ENCODE data around the gene MRPS15.
A peak's percentile ranks its signal among the peaks of the same experiment; 100 is the strongest.

Gene MRPS15

DNA sequence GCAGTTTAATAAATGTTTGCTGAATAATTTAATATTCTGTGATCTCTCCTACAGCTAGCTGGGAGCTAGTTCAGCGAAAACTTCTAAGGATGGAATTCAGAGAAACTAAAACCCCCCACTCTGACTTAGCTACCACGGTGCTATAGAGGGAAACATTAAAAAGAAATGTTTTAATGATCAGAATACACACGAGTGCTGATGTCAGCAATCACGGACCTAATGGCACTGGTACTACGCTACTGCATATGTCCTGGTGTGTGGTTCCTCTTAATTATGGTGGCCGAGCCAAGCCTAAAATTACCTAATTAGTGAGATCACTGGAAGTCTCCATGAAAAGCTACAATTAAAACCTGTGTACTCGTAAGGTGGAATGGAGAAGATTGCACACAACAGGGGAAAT lies 42.5 kb downstream of the MRPS15 start:
- DNase-seq, result no peak
- H3K36me3 ChIP-seq, result peaks cover 8 to 68% (median 27%) of the 10 kb centered on the region in 3 donors
- TF ChIP-seq, protein P1, sequence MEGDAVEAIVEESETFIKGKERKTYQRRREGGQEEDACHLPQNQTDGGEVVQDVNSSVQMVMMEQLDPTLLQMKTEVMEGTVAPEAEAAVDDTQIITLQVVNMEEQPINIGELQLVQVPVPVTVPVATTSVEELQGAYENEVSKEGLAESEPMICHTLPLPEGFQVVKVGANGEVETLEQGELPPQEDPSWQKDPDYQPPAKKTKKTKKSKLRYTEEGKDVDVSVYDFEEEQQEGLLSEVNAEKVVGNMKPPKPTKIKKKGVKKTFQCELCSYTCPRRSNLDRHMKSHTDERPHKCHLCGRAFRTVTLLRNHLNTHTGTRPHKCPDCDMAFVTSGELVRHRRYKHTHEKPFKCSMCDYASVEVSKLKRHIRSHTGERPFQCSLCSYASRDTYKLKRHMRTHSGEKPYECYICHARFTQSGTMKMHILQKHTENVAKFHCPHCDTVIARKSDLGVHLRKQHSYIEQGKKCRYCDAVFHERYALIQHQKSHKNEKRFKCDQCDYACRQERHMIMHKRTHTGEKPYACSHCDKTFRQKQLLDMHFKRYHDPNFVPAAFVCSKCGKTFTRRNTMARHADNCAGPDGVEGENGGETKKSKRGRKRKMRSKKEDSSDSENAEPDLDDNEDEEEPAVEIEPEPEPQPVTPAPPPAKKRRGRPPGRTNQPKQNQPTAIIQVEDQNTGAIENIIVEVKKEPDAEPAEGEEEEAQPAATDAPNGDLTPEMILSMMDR (IDR thresholded peaks at IDR 0.05), result no peak
- no peaks in the 10 kb centered on the region for H3K9me3 ChIP-seq
- H3K27ac ChIP-seq, result no peak overlapping the region
- H3K4me3 ChIP-seq, result no peak overlapping the region
- H3K27me3 ChIP-seq, result no peaks in the 10 kb centered on the region
- intact Hi-C loops (cut with DNase I; ENCODE audit: low total_unique reads), result loop anchor here (2.0 kb wide), 1 partner anchor 79 kb away; no protein-coding TSS in a partner anchor
- peaks cover 0 to 5% (median 2%) of the 10 kb centered on the region in 4 donors for H3K4me1 ChIP-seq

DNA sequence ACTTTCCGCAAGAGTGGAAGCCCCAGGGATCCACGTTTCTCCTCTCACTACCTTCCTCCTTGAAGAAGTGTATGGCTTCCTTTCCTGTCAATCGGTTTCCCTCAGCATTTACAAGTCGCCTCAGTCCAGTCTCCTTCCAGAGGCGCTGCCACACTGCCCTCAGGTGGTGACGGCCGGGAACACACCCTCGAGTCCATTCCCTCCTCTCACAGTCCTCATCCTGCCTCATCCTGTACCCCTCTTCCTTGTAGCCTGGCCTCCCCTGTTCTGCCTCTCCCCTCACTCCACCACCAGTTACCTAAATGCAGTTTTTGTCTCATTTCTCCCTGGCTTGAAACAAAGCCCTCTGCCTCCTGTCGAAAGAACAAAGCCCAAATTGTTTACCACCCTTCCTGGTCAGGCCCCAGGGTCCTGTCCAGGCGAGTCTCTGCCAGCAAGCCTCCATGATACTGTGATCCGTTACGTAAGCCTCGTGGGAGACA lies 43.3 kb downstream of the MRPS15 start:
- intact Hi-C loops (cut with DNase I; ENCODE audit: low total_unique reads), result loop anchor here (2.0 kb wide), 1 partner anchor 78 kb away; no protein-coding TSS in a partner anchor
- peaks cover 8 to 70% (median 27%) of the 10 kb centered on the region in 3 donors for H3K36me3 ChIP-seq
- H3K27ac ChIP-seq, result no peak overlapping the region
- no peaks in the 10 kb centered on the region for H3K9me3 ChIP-seq
- H3K4me3 ChIP-seq, result no peak overlapping the region
- no peaks in the 10 kb centered on the region for H3K27me3 ChIP-seq
- peak; percentile 82 to 93 for DNase-seq
- H3K4me1 ChIP-seq, result peaks cover 0 to 5% (median 2%) of the 10 kb centered on the region in 4 donors
- TF ChIP-seq, protein P1 (IDR thresholded peaks at IDR 0.05), result peak; percentile 92 to 93

DNA sequence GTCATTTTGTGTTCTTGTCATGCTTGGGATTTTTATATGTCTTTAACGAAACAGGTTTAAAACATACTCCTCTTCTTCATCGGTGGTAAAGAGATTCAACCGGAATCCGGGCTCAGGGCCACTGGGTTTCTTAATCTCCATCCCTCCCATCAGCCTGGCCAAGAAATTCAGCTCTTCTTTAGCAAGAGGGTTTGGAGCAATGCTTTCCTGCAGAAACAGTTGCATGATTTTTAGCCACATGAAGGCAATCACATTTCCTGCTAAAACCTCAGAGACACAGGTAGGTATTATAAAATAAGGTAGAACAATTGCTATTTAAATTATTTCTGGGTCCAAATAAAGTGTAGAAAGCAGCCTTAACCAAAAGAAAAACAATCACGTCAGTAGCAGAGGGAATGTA lies 43.8 kb downstream of the MRPS15 start:
- peak in 1 of 2 donors; percentile 58 for DNase-seq
- peaks cover 8 to 66% (median 27%) of the 10 kb centered on the region in 3 donors for H3K36me3 ChIP-seq
- H3K4me3 ChIP-seq, result no peak overlapping the region
- intact Hi-C loops (cut with DNase I; ENCODE audit: low total_unique reads), result loop anchor here (2.0 kb wide), 1 partner anchor 78 kb away; no protein-coding TSS in a partner anchor
- peaks cover 0 to 5% (median 2%) of the 10 kb centered on the region in 4 donors for H3K4me1 ChIP-seq
- TF ChIP-seq, protein P1 (IDR thresholded peaks at IDR 0.05), result no peak
- no peaks in the 10 kb centered on the region for H3K27me3 ChIP-seq
- no peaks in the 10 kb centered on the region for H3K9me3 ChIP-seq
- H3K27ac ChIP-seq, result no peak overlapping the region

DNA sequence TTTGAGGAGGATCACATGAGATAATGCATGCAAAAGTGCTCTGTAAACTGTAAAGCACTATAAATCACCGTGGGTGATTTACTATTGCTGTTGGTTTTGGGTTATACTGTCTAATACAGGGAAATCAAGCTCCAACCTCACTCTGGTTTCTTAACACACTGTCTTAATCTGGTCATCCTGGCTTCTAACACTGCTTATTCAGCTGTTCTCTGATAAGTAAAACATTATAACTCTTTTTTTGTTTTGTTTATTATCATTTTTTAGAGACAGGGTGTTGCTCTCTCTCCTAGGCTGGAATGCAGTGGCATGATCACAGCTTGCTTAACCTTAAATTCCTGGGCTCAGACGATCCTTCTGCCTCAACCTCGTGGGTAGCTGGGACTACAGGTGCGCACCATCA lies 44.6 kb downstream of the MRPS15 start:
- H3K9me3 ChIP-seq, result no peaks in the 10 kb centered on the region
- no peak overlapping the region for H3K27ac ChIP-seq
- intact Hi-C loops (cut with DNase I; ENCODE audit: low total_unique reads), result no loop called here
- TF ChIP-seq, protein P1 (IDR thresholded peaks at IDR 0.05), result no peak
- peaks cover 0 to 5% (median 2%) of the 10 kb centered on the region in 4 donors for H3K4me1 ChIP-seq
- no peak overlapping the region for H3K4me3 ChIP-seq
- DNase-seq, result no peak
- no peaks in the 10 kb centered on the region for H3K27me3 ChIP-seq
- peaks cover 8 to 57% (median 27%) of the 10 kb centered on the region in 3 donors for H3K36me3 ChIP-seq

DNA sequence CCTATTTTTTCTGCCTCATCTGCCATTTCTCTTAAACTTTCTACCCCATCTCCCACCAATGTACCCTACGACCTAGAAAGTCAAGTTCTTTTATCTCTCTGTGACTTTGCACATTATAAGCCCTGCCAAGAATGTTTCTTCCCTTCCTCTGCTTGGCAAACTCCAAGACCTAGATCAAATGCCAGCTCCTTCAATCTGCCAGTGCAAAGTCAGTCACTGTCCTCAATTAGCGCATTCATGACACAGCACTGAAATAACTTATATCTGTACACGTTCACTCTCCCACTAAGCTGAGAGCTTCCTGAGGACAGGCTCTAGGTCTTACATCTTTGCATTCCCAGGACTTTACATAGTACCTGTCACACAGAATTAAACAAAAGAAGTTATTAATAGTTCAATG lies 45.0 kb downstream of the MRPS15 start:
- no peak overlapping the region for H3K27ac ChIP-seq
- DNase-seq, result no peak
- H3K36me3 ChIP-seq, result peaks cover 8 to 53% (median 25%) of the 10 kb centered on the region in 3 donors
- TF ChIP-seq, protein P1 (IDR thresholded peaks at IDR 0.05), result no peak
- H3K9me3 ChIP-seq, result no peaks in the 10 kb centered on the region
- H3K27me3 ChIP-seq, result no peaks in the 10 kb centered on the region
- intact Hi-C loops (cut with DNase I; ENCODE audit: low total_unique reads), result no loop called here
- peaks cover 0 to 5% (median 2%) of the 10 kb centered on the region in 4 donors for H3K4me1 ChIP-seq
- H3K4me3 ChIP-seq, result no peak overlapping the region
